NCI-H2196 treated with DMSO at 0.1 percent for 48 hours (cell line): ENCODE data around the gene LGALS14.
A peak's percentile ranks its signal among the peaks of the same experiment; 100 is the strongest.
"Not testable (repeated sequence)": the region's sequence is repeated elsewhere in the genome, so short reads cannot be mapped to it uniquely, and the experiment has no call there.

ENCODE experiments used
- DNase-seq: peaks from one replicate; lab custom pipeline; 2025; ENCODE audit not compliant: unreplicated experiment; lab: John Stamatoyannopoulos, UW

The LGALS14 gene, protein sequence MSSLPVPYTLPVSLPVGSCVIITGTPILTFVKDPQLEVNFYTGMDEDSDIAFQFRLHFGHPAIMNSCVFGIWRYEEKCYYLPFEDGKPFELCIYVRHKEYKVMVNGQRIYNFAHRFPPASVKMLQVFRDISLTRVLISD

DNA sequence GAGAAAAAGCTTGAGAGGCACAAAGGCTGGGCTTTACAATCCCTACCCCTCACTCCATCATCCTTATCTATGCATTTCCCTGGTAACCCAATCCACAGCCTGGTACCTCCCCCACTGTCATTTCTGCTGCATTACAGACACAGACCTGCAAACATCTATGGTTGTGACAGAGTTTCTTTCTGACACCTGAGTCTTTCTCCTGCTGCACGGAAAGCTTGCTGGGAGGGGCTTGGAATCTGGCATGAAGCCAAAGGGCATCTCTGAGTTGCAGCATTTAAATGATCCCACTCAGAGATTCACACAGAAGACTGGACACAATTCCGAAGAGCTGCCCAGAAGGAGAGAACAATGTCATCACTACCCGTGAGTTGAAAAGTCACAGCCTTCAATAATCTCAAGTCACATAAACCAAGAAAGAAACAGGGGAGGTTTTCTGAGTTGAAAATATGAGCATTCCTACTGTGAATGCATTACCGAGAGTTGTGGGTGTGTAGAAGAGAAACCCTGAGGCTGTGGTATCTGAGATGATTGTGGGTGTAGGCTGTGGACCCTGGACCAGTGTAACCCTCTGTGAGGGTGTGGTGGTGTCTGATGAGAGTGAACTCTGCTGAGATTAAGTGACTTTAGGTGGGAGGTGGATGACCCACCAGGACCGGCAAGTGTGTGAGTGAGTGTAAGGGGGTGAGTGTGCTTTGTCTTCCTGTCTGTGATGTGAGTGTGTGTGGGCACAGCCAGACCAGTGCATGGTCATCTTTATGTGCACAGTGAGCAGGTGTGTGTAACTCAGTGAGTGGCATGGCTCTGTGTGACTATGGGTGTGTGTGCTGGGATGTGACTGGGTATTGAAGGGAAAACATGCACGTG lies at the start of gene LGALS14:
TSS of gene LGALS14 (plus strand) at position 301 of the 864 bp plus-strand sequence. CDS start at position 349, 48 bp downstream.
- no peak for DNase-seq

DNA sequence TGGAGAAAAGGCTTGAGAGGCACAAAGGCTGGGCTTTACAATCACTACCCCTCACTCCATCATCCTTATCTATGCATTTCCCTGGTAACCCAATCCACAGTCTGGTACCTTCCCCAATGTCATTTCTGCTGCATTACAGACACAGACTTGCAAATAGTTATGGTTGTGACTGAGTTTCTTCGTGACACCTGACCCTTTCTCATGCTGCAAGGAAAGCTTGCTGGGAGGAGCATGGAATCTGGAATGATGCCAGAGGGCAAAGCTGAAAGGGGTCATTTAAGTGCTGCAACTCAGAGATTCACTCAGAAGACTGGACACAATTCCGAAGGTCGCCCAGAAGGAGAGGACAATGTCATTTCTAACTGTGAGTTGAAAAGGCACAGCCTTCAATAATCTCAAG lies 48.7 kb upstream of the LGALS14 start, which contains the start of gene LGALS16:
TSS of gene LGALS16 (plus strand) at position 301 of the 400 bp plus-strand sequence. CDS start at position 350, 49 bp downstream.
- DNase-seq = no peak

DNA sequence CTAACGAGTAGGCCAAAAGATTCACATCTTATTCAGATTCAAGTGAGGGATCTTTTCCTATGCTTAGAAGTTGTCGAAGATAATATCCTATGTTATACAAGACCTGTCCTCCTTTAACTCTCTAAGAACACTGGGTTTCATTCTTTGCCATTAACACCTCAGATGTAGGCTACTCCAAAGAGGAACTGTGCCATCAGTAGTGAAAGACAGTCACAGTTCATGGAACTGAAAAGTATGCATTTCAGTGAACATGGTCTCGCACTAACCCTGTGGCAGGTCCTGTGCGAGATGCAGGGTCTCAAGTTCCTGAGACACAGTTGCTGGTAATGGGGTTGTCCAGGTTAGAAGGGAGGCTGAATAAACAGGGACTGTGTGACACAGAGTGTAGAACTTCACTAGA lies 44.5 kb upstream of the LGALS14 start:
- DNase-seq = no peak

DNA sequence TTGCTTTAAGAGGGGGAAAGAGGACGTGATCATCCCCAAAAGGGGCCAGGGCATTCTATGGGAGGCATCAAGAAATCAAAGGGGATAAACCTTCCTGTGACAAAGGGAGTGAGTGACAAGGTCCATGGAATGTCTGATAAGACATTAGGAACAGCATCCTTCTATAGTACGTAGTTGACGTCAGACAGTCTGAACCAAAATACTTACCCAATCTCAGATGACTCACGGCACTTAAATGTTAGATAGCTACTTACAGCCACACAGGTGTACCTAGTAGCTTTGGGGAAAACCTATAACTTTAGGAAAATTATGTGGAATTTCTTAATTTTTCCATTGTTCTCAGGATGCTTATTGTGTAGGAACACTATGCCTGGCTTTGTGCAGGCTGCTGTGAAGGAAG lies 43.6 kb upstream of the LGALS14 start:
- no peak for DNase-seq

DNA sequence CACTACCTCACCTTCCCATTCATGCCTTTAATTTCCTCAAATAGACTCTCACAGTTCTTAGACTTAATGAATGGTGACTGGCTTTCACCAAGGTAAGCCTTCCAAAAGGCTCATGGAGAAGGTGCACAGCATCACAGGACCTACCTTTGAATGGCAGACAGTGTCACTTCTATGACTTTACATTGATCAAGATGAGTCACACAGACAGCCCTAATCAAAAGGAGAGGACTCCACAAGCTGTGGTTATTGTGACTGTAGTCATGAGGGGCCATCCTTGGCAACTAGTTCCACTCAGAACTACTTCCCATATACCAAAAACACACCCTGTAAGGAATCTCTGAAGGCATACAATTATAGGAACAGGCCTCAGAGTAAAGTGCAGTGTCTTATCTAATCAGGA lies 42.7 kb upstream of the LGALS14 start:
- DNase-seq = no peak

DNA sequence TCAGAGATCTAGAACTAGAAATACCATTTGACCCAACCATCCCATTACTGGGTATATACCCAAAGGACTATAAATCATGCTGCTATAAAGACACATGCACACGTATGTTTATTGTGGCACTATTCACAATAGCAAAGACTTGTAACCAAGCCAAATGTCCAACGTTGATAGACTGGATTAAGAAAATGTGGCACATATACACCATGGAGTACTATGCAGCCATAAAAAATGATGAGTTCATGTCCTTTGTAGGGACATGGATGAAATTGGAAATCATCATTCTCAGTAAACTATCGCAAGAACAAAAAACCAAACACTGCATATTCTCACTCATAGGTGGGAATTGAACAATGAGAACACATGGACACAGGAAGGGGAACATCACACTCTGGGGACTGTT lies 34.4 kb upstream of the LGALS14 start:
- DNase-seq = not testable (repeated sequence)

DNA sequence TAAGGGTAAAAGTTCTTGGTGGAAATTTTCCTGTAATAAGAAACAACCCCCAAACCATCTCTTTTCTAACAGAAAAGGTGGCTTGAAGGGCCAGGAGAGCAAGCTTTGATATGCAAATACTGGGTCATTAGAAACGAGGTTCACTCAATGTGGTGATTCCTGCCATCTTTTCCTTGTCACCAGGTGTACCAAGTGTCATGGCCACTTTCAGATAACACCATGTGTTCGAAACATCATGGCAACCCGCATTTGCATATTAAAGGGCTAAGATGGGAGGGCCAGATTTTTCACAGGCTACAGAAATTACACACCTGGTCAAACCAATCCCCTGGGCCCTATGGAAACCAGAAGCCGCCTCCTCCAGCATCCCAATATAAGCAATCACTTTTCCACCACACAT lies 33.3 kb upstream of the LGALS14 start:
- no peak for DNase-seq

DNA sequence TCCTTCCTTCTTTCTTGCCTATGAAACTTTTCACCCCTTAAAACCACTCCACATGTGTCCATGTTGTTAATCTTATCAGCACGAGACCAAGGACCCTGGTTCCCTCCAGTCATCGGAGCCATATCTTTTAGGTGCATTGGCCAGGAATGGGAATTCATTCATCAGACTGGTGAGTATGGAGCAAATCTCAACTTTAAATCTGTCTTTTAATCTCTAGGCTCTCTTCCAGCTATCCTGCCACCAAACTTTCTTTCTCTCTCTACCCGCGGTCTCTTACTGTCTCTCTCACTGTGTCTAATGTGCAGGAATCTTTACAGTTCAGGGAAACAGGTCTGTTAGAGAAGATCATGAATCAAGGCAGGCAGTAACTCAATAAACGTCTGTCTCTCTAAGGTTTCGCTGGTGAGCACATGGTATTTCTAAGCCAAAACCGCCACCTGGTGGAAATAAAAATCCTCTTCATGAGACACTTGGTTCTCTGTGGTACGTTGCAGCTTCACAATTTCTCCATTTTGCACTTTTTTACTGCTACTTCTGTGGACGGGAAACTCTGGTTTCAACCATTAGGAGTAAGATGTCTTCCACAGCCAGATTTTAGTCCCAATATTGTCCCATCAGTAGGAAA lies 32.4 kb upstream of the LGALS14 start:
- DNase-seq = peak; percentile 62

DNA sequence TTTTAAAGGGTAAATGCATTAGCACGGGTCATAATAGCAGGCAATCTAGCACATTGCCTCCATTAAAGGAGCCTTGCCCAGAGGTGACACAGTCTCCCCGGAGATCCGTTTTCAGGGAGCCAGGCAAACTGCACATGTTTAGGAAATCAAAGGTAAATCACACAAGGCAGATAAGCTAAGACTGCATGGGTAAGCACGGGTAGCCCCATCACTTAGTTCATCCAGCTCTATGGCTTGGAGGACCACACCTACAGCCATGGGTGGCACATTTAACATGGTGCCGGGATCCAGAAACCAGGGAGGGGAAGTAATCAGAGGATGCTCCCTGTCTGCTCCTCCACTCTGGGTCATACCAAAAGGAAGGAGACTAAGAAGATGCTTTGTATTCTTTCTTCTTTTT lies 31.8 kb upstream of the LGALS14 start:
- DNase-seq = no peak

DNA sequence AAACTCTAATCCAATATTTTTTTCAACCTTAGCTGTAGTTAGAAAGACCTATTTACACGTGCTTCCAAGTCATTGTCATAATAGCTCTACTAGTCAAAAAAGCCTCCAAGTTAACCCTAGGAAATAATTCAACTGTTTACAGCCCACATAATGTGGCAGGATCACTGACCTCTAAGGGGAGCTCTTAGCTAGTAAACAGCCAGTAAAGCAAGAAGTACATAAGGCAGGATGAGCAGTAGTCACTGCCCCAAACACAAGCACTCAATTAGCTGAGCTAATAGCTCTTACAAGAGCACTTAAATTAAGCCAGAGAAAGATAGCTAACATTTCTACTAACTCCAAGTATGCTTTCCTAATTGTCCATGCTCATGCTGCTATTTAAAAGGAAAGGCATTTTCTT lies 30.4 kb upstream of the LGALS14 start:
- DNase-seq = not testable (repeated sequence)

DNA sequence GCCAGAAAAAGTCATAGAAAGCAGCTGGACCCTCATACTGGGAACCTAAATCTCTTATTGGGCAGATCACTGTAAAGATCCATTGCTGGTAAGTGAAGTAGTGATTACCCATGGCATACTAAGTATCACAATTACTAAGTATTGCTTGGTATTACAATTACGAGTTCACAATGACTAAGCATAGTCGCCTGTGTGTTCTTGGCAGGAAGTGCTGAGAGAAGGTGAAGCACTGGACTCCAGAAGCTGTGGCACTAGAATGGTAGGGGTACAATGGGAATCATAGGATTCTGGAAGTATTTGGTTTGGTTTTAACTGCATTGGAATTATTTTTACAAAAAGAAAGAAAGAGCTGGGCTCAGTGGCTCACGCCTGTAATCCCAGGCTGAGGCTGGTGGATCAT lies 28.3 kb upstream of the LGALS14 start:
- DNase-seq = no peak

DNA sequence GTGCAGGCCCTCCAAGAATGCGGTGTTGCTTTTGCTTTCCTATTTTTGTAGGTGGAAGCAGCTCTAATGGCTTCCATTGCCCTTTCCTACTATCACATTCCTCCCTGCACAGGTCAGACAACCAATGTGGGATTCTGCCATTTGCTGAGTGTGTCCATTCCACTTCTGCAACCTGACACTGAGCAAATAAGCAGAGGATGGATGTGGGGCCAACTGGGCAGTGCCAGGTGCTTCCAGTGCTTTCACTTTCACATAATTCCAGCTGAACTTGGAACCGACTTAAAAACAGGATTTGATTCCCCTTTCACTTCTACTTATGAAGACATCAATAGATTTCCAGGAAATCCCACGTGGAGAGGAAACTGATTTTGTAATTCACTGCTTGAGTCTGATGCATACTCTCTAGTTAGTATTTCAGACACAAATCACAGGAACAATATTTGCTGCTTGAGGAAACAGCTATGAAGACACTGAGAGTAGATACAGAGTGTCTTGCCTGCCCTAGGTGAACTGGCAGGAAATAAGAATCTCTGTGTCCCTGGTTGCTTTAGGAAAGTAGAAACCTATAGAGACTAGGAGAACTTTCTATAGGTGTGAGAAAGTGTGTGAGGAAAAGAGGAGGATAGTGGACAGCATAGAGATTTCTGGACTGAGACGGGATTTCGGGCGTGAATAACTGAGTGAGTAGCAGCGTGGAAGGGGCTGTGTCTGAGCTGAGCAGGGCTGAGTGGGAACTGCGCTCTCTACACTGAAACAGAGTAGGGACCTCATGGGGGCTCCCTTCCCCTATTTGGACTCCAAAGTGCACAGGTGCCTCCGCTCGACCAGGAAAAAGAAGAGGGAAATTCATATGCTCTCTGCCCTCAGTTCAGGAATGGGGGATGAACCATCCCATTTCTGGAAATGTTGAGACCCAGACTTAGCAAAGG lies 26.1 kb upstream of the LGALS14 start:
- DNase-seq = peak; percentile 89

DNA sequence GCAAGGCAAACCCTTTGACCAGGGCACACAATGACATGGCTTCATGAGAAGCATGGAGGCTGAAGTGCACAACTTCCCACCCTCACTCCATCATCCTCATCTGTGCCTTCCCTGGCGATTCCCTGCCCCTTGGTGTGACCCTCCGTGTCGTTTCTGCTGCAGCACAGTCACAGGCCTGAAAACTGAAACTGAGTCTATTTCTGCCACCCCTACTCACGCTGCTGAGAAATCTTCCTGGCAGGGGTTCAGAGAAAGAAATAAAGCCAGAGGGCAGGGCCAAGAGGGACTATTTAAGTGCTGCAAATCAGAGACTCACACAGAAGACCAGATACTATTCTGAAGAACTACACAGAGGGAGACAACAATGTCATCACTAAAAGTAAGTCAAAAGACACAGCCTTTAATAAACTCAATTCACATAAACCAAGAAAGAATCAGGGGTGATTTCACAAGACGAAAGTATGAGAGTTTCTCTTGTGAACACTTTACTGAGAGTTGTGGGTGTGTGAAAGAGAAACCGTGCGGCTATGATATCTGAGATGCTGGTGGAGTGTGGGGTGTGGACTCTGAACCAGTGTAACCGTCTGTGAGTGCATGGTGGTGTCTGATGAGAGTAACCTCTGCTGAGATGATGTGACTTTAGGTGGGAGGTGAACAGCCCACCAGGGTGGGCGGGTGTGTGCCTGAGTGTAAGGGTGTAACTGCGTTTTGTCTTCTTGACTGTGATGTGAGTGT lies 25.1 kb upstream of the LGALS14 start:
- DNase-seq = no peak

DNA sequence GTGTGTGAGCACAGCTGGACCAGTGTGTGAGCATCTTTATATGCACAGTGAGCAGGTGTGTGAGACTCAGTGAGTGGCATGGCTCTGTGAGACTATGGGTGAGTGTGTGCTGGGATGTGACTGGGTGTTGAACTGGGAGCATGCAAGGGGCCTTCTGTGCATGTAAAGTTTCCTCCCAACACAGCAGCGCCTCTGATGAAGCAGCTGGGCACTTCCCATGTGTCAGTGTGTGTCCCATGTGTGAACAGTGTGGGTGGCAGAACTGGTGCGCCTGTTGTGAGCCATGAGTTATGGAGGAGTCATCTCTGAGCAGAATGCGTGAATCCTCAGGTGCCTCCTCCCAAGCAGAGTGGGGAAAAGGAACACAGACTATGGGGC lies 24.5 kb upstream of the LGALS14 start:
- DNase-seq = no peak

DNA sequence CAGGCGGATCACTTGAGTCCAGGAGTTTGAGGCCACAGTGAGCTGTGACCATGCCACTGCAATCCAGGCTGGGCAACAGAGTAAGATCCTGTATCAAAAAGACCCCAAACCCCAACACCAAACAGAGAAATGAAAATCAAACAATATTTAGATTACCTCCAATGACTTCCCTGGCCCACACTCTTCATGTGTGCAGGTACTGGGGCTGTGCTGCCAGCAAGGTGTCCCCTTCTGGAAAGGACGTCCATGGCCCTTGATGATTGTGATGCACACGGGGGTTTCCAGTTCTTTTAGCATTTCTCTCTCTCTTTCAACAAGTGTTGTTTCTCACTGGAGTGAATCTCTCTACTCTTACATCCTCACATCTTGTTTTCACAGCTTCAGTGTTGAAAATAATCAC lies 23.7 kb upstream of the LGALS14 start:
- DNase-seq = no peak

DNA sequence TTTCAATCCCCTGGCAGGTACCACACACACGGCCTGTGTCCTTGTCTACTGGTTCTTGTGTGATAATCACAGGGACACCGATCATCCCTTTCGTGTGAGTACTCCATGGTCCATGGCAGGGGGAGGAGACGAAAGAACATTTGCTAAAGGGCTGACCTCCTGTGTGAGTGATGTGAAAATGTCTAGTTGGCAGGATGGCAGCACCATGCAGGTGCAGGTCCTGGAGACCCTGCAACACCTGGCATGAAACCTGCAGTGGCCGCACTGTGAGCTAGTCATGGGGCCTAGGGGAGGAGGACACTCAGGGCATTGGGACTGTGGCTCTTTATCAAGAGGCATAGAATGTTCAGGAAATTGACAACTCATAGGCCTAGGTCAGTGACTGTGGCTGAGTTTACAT lies 22.9 kb upstream of the LGALS14 start:
- DNase-seq = no peak

DNA sequence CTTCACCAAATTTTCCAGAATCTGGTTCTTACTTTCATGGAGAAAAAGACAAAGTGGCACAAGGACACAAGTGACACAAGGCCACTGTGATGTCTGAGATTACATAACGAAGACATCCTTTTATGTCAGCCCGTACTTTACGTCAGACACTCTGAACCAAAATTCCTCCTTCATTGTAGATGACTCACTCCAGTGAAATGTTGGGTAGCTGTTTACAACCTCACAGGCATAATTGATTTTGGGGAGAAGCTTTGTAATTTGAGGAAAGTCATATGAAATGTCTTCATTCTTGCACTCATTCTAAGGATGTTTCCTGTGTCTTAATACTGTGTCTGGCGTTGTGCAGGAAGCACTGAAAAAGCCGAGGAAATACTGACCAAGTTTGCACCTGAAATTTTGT lies 20.0 kb upstream of the LGALS14 start:
- DNase-seq = no peak

DNA sequence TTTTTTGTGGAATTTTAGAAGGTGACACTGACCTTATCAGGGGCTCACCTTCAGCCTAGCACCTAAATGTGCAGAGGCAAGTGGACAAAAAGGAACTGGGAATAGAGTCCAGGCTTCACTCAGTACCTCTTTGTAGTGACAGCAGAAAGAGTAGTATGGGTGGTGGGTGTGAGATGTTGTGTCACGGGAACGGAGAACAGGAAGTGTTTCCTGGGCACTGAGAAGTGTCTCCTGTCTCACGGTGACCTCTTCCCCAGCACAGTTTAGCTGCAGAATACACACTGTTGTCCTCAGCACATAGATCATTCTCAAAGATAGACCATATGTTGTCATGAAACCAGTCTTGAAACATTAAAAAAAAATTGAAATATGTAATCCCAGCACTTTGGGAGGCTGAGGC lies 17.5 kb upstream of the LGALS14 start:
- no peak for DNase-seq

DNA sequence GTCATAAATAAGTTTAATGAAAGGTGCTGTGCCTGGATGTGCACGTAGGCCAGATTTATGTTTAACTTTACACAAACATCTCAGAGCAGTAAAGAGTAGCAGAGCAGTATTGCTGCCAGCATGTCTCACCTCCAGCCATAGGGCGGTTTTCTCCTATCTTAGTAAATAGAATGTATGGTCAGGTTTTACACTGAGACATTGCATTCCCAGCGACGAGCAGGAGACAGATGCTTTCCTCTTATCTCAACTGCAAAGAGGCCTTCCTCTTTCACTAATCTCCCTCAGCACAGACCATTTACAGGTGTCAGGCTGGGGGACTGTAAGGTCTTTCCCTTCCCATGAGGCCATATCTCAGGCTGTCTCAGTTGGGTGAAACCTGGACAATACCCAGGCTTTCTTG lies 15.6 kb upstream of the LGALS14 start:
- DNase-seq = not testable (repeated sequence)

DNA sequence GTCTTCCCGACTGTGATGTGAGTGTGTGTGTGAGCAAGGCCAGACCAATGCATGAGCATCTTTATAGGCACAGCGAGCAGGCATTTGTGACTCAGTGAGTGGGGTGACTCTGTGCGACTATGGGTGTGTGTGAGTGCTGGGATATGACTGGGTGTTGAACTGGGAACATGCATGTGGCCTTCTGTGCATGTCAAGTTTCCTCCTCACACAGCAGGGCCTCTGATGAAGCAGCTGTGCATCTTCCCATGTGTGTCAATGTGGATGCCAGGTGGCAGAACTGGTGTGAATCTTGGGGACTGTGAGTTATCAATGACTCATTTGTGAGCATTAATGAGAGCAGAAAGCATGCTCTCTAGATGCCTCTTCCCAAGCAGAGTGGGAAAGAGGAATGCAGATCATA lies 12.1 kb upstream of the LGALS14 start:
- no peak for DNase-seq
